NCI-H1694 treated with DMSO at 0.1 percent for 48 hours (cell line): Measurements from ENCODE around the gene CYP2A6.
"Not testable (repeated sequence)": the region's sequence is repeated elsewhere in the genome, so short reads cannot be mapped to it uniquely, and the experiment has no call there.

Experiments
- DNase-seq: peaks from one replicate; lab custom pipeline; 2025; lab: John Stamatoyannopoulos, UW

The CYP2A6 gene, protein sequence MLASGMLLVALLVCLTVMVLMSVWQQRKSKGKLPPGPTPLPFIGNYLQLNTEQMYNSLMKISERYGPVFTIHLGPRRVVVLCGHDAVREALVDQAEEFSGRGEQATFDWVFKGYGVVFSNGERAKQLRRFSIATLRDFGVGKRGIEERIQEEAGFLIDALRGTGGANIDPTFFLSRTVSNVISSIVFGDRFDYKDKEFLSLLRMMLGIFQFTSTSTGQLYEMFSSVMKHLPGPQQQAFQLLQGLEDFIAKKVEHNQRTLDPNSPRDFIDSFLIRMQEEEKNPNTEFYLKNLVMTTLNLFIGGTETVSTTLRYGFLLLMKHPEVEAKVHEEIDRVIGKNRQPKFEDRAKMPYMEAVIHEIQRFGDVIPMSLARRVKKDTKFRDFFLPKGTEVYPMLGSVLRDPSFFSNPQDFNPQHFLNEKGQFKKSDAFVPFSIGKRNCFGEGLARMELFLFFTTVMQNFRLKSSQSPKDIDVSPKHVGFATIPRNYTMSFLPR

GRCh38 chr19:40850277-40850676, at the start of gene CYP2A6:
Gene CYP2A6 (minus strand): TSS chr19:40850447. CDS start chr19:40850426, 21 bp downstream.
- DNase-seq: not testable (repeated sequence)

DNA sequence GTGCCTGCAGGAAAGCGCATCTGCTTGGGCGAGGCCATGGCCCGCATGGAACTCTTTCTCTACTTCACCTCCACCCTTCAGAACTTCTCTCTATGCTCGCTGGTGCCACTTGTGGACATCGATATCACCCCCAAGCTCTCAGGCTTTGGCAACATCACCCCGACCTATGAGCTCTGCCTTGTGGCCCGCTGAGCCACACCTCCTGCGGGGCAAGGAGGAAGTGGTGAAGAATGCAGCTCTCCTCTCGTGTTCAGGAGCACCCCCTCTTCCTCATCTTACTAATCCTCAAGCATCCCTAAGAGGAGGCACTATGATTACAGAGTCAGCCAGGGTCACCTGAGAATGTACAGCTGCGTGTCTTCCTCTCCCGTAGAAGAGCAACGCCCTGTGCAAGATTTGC, 49.7 kb upstream of the CYP2A6 start:
- DNase-seq: peak; percentile 1

- not testable (repeated sequence) for DNase-seq
Observed at GRCh38 chr19:40896843-40897789, 46.9 kb upstream of the CYP2A6 start.

GRCh38 chr19:40896418-40896796, 46.2 kb upstream of the CYP2A6 start:
- DNase-seq: no peak

- no peak for DNase-seq
Observed at GRCh38 chr19:40893112-40893511, 42.9 kb upstream of the CYP2A6 start.

GRCh38 chr19:40889366-40889765, 39.1 kb upstream of the CYP2A6 start:
- no peak for DNase-seq

- no peak for DNase-seq
Observed at GRCh38 chr19:40888191-40888590, 37.9 kb upstream of the CYP2A6 start.

- not testable (repeated sequence) for DNase-seq
Observed at GRCh38 chr19:40884187-40884931, 34.1 kb upstream of the CYP2A6 start.

DNA sequence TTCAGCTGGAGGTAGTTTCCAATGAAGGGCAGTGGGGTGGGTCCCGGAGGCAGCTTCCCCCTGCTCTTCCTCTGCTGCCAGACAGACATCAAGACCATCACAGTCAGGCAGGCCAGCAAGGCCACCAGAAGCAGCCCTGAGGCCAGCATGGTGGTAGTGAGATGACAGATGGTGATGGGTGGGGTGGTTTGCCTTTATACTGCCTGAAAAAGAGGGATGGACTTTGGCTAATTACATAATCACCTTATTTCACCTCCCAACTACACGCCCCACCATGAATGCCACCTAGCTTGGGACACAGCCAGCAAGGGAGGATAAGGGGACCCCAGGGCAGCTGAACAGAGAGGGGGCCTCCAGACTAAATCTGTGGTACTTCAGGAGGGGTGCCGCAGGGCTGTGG, 31.8 kb upstream of the CYP2A6 start, which contains the start of gene CYP2A7:
TSS of gene CYP2A7 (minus strand) at position 170 of the 400 bp plus-strand sequence. CDS start at position 149, 21 bp downstream.
- DNase-seq: not testable (repeated sequence)

- not testable (repeated sequence) for DNase-seq
Observed at GRCh38 chr19:40879349-40879748, 29.1 kb upstream of the CYP2A6 start.

DNA sequence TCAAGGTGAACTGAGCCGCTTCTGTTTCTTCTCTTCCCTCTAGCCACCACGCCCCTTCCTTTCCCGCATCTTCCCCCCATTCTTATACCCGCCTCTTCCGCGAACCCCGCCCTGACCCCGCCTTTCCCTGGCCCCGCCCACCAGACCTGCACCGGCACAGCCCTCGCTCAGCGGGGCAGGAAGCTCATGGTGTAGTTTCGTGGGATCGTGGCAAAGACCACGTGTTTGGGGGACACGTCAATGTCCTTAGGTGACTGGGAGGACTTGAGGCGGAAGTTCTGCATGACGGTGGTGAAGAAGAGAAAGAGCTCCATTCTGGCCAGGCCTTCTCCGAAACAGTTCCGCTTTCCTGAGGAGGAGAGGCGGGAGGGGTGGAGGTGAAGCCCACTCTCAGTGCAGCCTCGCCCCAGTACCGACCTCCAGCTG, 25.3 kb upstream of the CYP2A6 start:
- not testable (repeated sequence) for DNase-seq

DNA sequence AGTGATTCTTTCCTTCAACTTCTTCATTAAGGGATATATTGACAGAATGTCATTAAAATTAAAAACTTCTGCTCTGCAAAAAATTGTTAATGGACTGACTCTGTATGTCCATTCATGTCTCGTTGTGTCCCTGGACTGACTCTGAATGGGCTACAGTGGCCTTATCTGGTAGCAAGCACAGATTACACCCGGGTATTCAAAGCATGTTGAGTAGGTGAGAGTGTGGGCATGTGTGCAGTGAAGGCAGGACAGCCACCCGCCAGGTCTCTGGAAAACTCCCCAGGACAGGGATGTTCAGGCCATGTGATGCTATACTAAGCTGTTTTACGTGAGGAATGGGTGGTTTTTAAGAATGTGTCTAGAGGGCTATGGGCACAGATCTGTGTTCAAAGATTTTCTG, 24.6 kb upstream of the CYP2A6 start:
- not testable (repeated sequence) for DNase-seq

GRCh38 chr19:40873873-40874272, 23.6 kb upstream of the CYP2A6 start:
- DNase-seq: not testable (repeated sequence)

GRCh38 chr19:40872209-40872608, 22.0 kb upstream of the CYP2A6 start:
- DNase-seq: no peak

DNA sequence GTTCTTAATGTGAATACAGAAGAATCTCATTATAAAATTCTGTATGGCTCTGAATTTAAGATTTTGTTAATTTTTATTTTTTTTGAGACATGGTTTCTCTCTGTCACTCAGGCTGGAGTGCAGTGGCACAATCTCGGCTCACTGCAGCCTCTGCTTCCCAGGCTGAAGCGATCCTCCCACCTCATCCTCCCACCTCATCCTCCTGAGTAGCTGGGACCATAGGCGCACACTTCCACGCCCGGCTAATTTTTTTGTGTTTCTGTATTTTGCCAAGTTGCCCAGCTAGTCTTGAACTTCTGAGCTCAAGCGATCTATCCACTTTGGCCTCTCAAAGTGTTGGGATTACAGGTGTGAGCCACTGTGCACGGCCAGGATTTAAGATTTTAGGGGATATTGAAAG, 17.5 kb upstream of the CYP2A6 start:
- DNase-seq: no peak

GRCh38 chr19:40864739-40865496, 14.7 kb upstream of the CYP2A6 start:
- not testable (repeated sequence) for DNase-seq

DNA sequence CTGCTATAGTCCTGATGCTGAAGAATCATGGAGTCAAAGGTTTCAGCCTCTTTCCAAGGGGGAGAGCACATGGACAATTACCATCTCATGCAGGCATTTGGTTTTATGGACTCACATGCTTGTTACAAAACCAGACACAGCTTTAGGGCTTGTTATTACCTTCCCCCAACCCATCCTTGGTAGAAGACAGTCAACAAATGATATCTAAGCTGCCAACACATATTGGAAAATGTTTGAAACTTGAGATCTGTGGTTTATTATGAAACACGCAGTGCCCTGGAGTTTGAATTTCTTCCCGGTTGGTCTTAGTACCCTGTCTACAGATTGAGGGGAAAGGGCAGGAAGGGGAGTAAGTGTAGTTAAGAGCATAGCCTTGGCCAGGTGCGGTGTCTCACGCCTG, 12.5 kb upstream of the CYP2A6 start:
- no peak for DNase-seq

- DNase-seq: no peak
Observed at GRCh38 chr19:40862333-40862732, 12.1 kb upstream of the CYP2A6 start.

GRCh38 chr19:40858109-40858508, 7.9 kb upstream of the CYP2A6 start:
- DNase-seq: no peak

DNA sequence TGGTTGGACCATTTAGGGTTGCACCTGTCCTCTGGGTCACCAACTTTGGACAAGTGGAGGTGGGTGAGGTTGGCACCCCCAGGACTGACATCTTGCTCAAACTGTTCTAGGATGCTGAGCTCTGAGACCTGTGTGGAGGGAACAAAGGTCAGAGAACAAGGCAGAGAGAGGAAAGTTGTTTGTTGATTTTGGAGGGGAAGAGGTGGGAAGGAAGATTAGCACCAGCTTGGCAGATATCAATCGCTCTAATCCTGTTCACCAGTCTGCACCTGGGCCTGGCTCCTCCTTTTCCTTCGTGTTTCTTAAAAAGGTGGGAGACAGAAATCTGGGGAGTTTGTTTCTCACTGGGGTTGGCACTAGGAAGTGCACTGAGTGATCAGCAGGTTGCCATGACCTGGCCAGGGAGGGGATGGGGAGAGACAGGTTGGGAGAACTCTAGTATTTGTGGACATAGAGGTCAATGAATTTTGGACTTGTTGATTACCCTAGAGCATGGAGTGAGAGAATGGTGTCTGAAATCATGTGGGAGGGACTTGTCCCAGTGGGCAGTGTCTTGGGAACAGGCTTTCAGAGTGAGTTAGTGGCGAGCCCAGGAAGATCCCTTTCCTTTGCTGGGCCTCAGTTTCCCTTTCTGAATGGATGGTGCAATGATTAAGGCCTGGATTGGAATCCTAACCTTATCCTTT, 2.4 kb upstream of the CYP2A6 start:
- DNase-seq: not testable (repeated sequence)
